Fibroblast of lung (primary cell): ENCODE results near the gene ESD. TPM values are rescaled to one million over a fixed set of nuclear protein-coding genes. Genes with fewer than 3 reads are reported as not detected.
"Not testable (repeated sequence)": the region's sequence is repeated elsewhere in the genome, so short reads cannot be mapped to it uniquely, and the experiment has no call there.

ENCODE experiments used
- DNase-seq, 2 donors: peaks; one replicate each; pipeline versions ENCODE4 v3.0.0 to v3.0.0-alpha.2; 2010; ENCODE audit warnings: low read depth in 2 of 2
- H2AFZ ChIP-seq: 2 replicates; pipeline ENCODE4 v1.5.1; 2012; ENCODE audit warnings: low read length, control low read depth, inconsistent platforms
- H3K27ac ChIP-seq: 2 replicates; pipeline ENCODE4 v1.5.1; 2011; ENCODE audit warnings: low read length, control low read depth; ENCODE audit not compliant: insufficient read depth
- H3K27me3 ChIP-seq: 2 replicates; pipeline ENCODE4 v1.5.1; 2011; ENCODE audit warnings: mild to moderate bottlenecking, low read length; ENCODE audit not compliant: control insufficient read depth, insufficient read depth
- H3K36me3 ChIP-seq: 2 replicates; pipeline ENCODE4 v1.5.1; 2011; ENCODE audit warnings: low read length; ENCODE audit not compliant: control insufficient read depth, insufficient read depth
- H3K4me1 ChIP-seq: 2 replicates; pipeline ENCODE4 v1.5.1; 2011; ENCODE audit warnings: low read length; ENCODE audit not compliant: control insufficient read depth, insufficient read depth; ENCODE audit errors: extremely low read depth
- H3K4me2 ChIP-seq: 2 replicates; pipeline ENCODE4 v1.5.1; 2011; ENCODE audit warnings: low read length, control low read depth; ENCODE audit not compliant: insufficient read depth; ENCODE audit errors: extremely low read depth
- H3K4me3 ChIP-seq, 4 experiments: fragments of 200-600 bp in 1 of 4; sonication (generic) in 1 of 4; replicated peaks in 1 of 4; 2 replicates each; pipeline ENCODE4 v1.5.1; 2011 to 2016; ENCODE audit warnings: low read length in 4 of 4, low read depth in 3 of 4, mild to moderate bottlenecking in 3 of 4, control low read depth in 2 of 4, inconsistent platforms in 1 of 4, mixed read lengths in 1 of 4; ENCODE audit not compliant: insufficient read depth in 1 of 4; ENCODE audit errors: control extremely low read depth in 1 of 4
- H3K79me2 ChIP-seq: 2 replicates; pipeline ENCODE4 v1.5.1; 2012; ENCODE audit warnings: mild to moderate bottlenecking, low read length, inconsistent platforms; ENCODE audit not compliant: control insufficient read depth, insufficient read depth
- H3K9ac ChIP-seq: 2 replicates; pipeline ENCODE4 v1.5.1; 2011; ENCODE audit warnings: mild to moderate bottlenecking, low read length, control low read depth; ENCODE audit not compliant: insufficient read depth
- H3K9me3 ChIP-seq: 2 replicates; pipeline ENCODE4 v1.5.1; 2012; ENCODE audit warnings: low read depth, low read length; ENCODE audit not compliant: control insufficient read depth, insufficient read depth
- H4K20me1 ChIP-seq: 2 replicates; pipeline ENCODE4 v1.5.1; 2011; ENCODE audit warnings: low read length; ENCODE audit not compliant: control insufficient read depth, insufficient read depth; ENCODE audit errors: extremely low read depth
- EZH2 ChIP-seq: IDR thresholded peaks from 2 replicates; pipeline ENCODE4 v1.5.1; 2012; ENCODE audit warnings: low read length, control low read depth, mild to moderate bottlenecking; ENCODE audit errors: missing control alignments
- polyA plus RNA-seq, 2 donors: library from polyadenylated mRNA; depleted of rRNA in 1 of 2; stranded (reverse) in 1 of 2; unstranded in 1 of 2; fragments of >200 nt; gene quantifications; 2 replicates each; pipeline ENCODE4 v1.2.1, GENCODE V29; 2011 to 2012; ENCODE audit warnings: missing spikeins in 1 of 2
- total RNA-seq: library from RNA; depleted of rRNA; stranded (reverse); fragments of >200 nt; gene quantifications from 2 replicates; pipeline ENCODE4 v1.2.1, GENCODE V29; 2014
- TF ChIP-seq, protein P1 (sequence below), 2 donors: IDR thresholded peaks in 1 of 2; conservative IDR thresholded peaks in 1 of 2; 1 replicate in 1 of 2; 2 replicates in 1 of 2; pipeline ENCODE4 v1.5.1; 2011 to 2012; ENCODE audit warnings: low read length in 2 of 2, control low read depth in 1 of 2, inconsistent platforms in 1 of 2, low read depth in 1 of 2, mild to moderate bottlenecking in 1 of 2

Gene ESD
- total and polyA plus RNA-seq, 2 donors (not counting 1 experiment from before 2014, with no cell fraction given), result 118 to 193 TPM

DNA sequence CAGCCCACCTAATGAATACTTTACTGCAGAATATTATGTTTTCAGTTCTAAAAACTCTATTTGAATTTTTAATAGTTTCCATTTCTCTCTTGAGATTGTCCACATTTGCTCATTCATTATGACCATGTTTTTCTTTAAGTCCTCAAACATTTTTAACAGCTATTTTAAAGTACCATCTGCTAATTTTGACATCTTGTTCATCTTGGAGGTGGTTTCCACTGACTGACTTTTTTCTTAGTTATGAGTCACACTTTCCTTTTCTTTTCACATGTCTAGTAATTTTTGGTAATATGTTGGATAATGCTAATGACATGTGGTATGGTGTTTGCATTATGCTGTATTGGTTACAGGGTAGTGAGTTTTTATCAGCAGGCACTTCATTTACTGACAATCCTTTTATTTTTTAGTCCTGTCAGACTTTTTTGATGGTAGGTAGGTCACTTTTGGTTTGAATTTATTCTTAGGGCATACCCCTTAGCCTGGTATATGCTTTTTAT, 15.4 kb upstream of the ESD start:
- Histone ChIP-seq H3K27me3 (no peaks in the 10 kb centered on the region), H3K9me3 (no peaks in the 10 kb centered on the region), H3K27ac (no peak overlapping the region), H3K4me1 (no peaks in the 10 kb centered on the region), H3K9ac (no peak overlapping the region), H2AFZ (no peak overlapping the region), H3K4me3 (no peak overlapping the region), H3K36me3 (no peaks in the 10 kb centered on the region), H3K4me2 (no peak overlapping the region), H3K79me2 (no peaks in the 10 kb centered on the region), H4K20me1 (no peaks in the 10 kb centered on the region)
- TF ChIP-seq EZH2, result no peak
- TF ChIP-seq, protein P1, sequence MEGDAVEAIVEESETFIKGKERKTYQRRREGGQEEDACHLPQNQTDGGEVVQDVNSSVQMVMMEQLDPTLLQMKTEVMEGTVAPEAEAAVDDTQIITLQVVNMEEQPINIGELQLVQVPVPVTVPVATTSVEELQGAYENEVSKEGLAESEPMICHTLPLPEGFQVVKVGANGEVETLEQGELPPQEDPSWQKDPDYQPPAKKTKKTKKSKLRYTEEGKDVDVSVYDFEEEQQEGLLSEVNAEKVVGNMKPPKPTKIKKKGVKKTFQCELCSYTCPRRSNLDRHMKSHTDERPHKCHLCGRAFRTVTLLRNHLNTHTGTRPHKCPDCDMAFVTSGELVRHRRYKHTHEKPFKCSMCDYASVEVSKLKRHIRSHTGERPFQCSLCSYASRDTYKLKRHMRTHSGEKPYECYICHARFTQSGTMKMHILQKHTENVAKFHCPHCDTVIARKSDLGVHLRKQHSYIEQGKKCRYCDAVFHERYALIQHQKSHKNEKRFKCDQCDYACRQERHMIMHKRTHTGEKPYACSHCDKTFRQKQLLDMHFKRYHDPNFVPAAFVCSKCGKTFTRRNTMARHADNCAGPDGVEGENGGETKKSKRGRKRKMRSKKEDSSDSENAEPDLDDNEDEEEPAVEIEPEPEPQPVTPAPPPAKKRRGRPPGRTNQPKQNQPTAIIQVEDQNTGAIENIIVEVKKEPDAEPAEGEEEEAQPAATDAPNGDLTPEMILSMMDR (conservative IDR thresholded peaks at IDR 0.05 in 1 of 2, IDR thresholded peaks at IDR 0.05 in 1 of 2; ENCODE audit: low read depth in 1 of 2, low read length in 2 of 2), result no peak
- no peak for DNase-seq

DNA sequence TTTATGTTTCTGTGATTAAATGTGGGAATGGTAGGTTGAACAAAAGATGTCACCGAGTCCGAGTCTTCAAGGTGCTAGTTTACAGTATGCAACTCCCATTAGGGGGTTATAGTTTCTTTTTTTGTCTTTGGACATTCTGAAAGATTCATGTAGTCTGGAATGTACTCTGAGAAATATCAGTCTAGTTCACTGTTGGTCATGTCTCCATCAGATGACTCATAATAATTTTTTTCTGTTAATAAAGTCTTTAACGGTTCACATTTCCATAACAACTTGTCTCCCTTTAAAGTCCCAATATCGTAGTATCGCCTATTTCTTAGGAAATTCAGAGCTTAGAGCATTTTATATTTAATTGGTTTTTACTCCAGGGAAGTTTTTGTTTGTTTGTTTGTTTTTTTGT, 13.5 kb upstream of the ESD start:
- Histone ChIP-seq H3K27ac (no peak overlapping the region), H3K79me2 (no peaks in the 10 kb centered on the region), H3K4me2 (no peak overlapping the region), H3K27me3 (no peaks in the 10 kb centered on the region), H2AFZ (no peak overlapping the region), H3K9ac (no peak overlapping the region), H4K20me1 (no peaks in the 10 kb centered on the region), H3K4me3 (no peak overlapping the region), H3K9me3 (no peaks in the 10 kb centered on the region), H3K4me1 (no peaks in the 10 kb centered on the region), H3K36me3 (no peaks in the 10 kb centered on the region)
- TF ChIP-seq EZH2, result no peak
- TF ChIP-seq, protein P1 (conservative IDR thresholded peaks at IDR 0.05 in 1 of 2, IDR thresholded peaks at IDR 0.05 in 1 of 2; ENCODE audit: low read depth in 1 of 2, low read length in 2 of 2), result no peak
- peak in 1 of 2 donors; percentile 7 for DNase-seq

DNA sequence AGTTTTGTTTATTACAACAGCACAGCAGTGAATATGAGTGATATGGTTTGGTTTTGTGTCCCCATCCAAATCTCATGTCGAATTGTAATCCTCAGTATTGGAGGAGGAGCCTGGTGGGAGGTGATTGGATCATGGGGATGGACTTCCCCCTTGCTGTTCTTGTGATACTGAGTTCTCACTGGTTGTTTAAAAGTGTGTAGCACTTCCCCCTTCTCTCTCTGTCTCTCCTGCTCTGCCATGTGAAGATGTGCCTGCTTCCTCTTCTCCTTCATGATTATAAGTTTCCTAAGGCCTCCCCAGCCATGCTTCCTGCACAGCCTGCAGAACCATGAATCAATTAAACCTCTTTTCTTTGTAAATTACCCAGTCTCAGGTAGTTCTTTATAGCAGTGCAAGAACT, 8.0 kb upstream of the ESD start:
- H3K27ac ChIP-seq, result peak overlapping the region; percentile 33
- not testable (repeated sequence) for H3K4me1 ChIP-seq, H3K27me3 ChIP-seq, H3K4me3 ChIP-seq, H3K9me3 ChIP-seq, H4K20me1 ChIP-seq, H3K79me2 ChIP-seq, H3K4me2 ChIP-seq, DNase-seq, H2AFZ ChIP-seq, H3K9ac ChIP-seq, H3K36me3 ChIP-seq
